T1000 (cell line): ENCODE data around the gene LPCAT3.
"Not testable (repeated sequence)": the region's sequence is repeated elsewhere in the genome, so short reads cannot be mapped to it uniquely, and the experiment has no call there.

Source experiments
- DNase-seq: peaks from one replicate; lab custom pipeline; 2025; ENCODE audit warnings: mixed read lengths; lab: John Stamatoyannopoulos, UW

LPCAT3 gene

DNA sequence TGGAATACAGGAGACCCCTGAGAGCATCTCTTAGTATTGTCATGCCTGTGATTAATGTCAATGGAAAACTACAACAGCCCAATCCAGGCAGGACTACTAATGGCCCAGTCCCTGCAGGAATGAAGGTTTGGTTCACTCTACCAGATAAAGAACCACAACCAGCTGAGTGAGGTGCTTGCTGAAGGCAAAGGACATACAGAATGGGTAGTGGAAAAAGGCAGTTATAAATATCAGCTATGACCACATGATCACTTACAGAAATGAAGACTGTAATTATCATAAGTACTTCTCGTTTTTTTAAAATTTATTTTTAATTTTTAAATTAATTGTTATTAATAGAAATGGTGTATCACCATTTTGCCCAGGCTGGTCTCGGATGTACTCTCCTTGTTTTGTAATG lies 17.2 kb upstream of the LPCAT3 start:
- no peak for DNase-seq

DNA sequence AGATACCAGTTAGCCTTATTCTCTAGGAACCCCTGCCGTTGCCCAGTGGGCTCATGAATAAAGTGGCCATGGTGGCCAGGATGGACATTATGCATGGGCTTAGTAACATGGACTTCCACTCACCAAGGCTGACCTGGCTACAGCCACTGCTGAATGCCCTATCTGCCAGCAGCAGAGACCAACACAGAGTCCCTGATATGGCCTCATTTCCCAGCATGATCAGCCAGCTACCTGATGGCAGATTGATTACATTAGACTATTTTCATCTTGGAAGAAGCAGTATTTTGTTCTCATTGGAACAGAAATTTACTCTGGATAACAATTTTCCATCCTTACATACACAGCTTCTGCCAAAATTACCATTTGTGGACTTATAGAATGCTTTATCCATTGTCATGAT lies 16.2 kb upstream of the LPCAT3 start:
- DNase-seq = no peak

- no peak for DNase-seq
Observed at GRCh38 chr12:7032990-7033389, 14.7 kb upstream of the LPCAT3 start.

GRCh38 chr12:7031306-7031705 lies 13.0 kb upstream of the LPCAT3 start:
- no peak for DNase-seq

DNA sequence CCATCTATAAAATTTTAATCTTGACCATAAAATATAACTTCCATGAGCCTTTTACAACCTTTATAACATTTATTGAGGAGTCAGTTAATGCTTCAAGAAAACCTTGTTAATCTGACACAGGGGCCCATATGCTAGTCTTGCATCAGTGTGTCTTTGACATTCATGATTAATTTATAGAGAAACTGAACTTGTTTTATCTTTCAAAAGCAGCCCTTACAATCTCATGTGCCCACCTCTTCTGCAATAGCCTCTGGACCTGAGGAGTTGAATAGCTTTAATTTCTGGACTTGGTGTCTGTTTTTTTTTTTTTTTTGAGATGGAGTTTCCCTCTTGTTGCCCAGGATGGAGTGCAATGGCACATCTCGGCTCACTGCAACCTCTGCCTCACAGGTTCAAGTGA lies 8.6 kb upstream of the LPCAT3 start:
- DNase-seq = no peak

DNA sequence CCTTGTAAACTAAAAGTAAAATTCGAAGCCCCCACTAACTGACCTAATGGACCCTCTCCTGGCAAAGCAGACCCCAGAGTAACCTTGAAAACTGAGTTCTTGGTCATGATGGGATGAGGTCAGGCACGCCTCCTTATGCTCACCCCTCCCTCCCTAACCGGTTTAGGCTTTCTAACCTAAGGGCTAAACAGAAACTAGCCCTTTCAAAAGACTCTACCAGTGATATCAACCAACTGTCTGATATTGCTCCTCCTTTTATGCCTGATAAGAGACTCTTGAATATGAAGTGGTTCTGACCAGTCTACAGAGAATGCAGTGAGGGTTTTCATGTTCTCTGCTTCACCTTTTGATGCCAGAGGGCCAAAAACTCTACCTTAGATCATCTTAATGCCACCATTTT lies 4.8 kb upstream of the LPCAT3 start:
- no peak for DNase-seq

DNA sequence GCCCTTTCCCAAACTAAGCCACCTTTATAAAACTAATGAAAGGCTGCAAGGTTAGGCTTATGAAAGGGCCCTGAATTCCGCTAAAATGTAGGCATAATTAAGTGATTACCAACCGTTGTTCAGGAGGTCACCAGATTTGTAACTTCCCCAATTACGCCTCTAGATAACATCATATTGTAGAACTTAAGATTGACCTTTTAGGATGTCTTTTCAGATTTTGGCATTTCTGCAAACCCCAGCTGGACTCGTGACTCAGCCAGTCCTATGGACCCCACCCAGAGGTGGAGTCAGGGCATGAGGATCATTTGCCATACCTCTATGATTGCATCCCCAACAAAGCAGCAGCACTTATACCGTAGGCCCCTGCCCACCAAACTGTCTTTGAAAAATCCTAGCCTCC lies 3.7 kb upstream of the LPCAT3 start:
- no peak for DNase-seq

DNA sequence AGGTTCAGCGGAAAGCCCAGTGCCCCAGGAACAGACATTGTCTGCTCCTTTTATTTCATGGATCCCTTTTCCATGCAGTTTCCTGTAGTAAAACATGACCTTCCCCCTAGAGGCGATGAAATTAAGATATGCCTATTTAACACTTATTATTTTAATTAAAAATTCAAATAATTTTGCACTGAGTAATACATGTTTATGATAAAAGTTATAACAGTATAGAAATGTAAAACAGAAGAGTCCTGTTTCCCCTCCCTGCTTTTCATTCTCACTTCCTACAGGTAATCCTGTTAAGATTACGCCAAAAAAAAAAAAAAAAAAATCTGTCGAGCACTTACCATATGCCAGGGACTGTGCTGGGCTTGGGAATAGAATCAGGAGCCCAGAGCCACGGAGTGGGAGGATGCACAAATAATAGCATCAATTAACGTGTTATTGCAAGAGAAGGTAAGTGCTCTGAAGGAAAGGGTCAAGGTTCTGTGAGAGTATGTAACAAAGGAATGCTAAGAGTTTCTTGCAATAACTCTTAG lies 830 bp upstream of the LPCAT3 start:
- no peak for DNase-seq

- no peak for DNase-seq
Observed at GRCh38 chr12:7017870-7018349, 366 bp downstream of the LPCAT3 start.

DNA sequence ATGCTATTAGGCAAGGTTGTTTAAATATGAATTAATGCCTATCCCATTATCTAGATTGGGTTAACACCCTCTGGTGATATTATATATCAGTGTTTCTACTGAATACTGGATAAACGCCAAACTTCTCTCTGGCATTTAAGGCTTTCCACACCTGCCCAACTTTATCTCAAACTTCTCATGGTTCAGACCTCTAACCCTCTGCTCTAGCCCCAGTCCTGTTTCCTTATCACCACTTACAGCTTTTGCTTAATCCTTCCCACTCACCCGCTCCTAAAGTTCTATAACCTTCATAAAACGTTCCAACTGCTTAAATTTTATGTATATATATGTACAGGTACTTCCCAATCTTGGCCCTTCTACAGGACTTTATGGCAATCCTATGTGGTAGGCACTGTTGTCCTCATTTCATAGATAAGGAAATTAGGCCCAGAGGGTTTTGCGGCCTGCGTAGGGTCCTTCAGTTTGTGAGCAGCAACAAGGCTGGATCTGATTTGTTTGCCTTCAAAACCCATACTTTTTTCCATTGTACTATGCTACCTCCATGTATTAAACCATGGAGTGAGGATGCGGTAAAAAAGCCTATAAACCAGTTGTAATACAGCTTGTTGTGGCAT lies 1.2 kb downstream of the LPCAT3 start:
- DNase-seq = no peak

- no peak for DNase-seq
Observed at GRCh38 chr12:7015555-7016370, 2.5 kb downstream of the LPCAT3 start.

DNA sequence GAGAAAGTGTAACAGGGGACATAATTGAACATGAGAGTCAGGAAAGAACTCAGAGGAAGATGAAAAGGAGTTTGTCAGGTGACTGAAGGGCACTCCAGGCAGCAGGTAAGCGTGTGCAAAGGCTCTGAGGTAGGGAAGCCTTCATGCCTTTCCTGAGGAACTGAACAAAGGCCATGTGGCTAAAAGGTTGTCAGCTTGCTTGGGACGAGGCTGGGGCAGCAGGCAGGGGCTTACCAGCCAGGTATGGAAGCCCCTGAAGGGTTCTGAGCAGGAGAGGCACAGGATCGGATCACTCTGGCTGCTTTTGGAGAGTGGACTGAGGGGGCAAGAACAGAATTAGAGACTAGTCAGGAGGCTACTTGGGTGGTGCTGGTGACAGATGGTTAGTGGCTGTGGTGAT lies 5.2 kb downstream of the LPCAT3 start:
- DNase-seq = no peak

- DNase-seq = no peak
Observed at GRCh38 chr12:7012024-7012607, 6.2 kb downstream of the LPCAT3 start.

- DNase-seq = not testable (repeated sequence)
Observed at GRCh38 chr12:7011398-7011797, 6.9 kb downstream of the LPCAT3 start.

DNA sequence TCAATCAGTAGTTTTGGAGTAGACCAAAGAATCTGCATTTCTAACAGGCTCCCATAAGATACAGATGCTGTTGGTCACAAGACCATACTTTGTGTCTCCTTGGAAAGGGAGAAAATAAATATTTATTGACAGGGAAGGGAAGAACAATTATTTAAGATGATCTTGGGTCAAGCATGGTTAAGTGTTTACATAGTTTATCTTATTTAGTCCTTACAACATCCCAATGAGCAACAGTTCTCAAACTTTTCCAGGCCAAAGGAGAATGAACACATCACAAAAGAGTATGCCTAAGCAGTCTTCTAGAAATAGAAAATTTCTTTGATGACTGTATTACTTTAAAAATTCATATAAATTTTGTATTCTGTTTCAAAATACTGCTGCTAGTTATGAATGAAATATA lies 8.8 kb downstream of the LPCAT3 start:
- DNase-seq = no peak

DNA sequence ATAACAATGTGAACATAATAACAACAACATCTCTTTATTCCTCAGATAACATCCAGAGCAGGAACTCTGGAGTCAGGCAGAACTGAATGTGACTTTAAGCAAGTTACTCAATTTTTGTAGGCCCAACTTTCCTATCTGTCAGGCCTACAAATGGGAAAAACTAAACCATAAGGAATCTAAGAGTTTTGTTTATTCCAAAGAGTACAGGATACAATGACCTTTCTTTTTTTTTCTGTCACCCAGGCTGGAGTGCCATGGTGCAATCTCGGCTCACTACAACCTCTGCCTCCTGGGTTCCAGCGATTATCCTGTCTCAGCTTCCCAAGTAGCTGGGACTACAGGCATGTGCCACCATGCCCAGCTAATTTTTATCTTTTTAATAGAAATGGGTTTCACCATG lies 9.4 kb downstream of the LPCAT3 start:
- no peak for DNase-seq

- DNase-seq = no peak
Observed at GRCh38 chr12:7006639-7007038, 11.6 kb downstream of the LPCAT3 start.

DNA sequence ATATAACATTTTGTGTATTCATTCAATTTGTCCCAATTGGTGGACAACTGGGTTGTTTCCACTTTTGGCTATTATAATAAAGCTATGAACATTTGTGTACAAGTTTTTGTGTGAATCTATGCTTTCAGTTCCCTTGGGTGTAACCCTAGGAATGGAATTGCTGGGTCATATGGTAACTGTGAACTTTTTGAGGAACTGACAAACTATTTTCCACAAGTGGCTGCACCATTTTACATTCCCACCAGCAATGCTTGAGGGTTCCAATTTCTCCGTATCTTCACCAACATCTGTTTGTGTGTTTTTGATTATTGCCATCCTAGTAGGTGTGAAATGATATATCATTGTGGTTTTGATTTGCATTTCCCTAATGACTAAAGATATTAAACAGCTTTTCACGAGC lies 13.0 kb downstream of the LPCAT3 start:
- no peak for DNase-seq

GRCh38 chr12:7004840-7005239 lies 13.4 kb downstream of the LPCAT3 start:
- DNase-seq = no peak

GRCh38 chr12:7004287-7004803 lies 13.9 kb downstream of the LPCAT3 start:
- no peak for DNase-seq

DNA sequence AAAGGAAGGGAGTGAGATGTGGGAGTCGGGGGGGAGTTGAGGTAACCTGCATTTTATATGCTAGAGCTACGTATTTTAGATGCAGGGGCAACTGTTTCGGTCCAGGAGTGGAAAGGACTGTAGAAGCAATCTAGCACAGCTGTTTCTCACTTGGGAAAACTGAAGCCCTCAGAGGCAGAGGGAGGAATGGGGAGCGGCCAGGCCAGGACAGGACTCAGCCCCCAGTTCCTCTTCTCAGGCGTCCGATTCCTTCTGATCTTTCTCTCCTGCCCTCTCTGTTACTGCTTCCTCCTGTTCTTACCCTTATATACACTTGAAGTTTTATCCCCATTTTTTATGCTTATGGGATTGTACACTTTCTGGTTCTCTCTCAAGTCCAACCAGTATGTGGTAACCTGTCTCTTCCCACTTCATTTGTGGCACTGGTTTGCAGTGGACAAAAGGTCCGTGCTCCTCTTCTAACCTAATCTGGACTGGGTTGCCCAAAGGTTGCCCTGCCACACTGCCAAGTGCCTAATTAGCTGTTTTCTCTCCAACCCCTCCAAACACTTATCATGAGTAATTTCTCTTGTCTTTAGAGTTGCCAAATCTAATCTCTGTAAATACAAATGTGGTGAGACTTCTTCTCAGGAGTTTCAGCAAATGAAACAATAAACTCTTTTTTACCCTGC lies 16.2 kb downstream of the LPCAT3 start:
- no peak for DNase-seq
